ENCODE measurements around the gene OR11H1.
"Not testable (repeated sequence)": the region's sequence is repeated elsewhere in the genome, so short reads cannot be mapped to it uniquely, and the experiment has no call there.

The OR11H1 gene, protein sequence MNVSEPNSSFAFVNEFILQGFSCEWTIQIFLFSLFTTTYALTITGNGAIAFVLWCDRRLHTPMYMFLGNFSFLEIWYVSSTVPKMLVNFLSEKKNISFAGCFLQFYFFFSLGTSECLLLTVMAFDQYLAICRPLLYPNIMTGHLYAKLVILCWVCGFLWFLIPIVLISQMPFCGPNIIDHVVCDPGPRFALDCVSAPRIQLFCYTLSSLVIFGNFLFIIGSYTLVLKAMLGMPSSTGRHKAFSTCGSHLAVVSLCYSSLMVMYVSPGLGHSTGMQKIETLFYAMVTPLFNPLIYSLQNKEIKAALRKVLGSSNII

GRCh38 chr22:15527892-15528291 is at the start of gene OR11H1:
Gene OR11H1 (plus strand): TSS chr22:15528192. CDS start chr22:15528192, 0 bp downstream.
- not testable (repeated sequence) for DNase-seq (ENCODE audit: low read depth in 1 of 2, low spot score in 1 of 2)

- not testable (repeated sequence) for DNase-seq (ENCODE audit: low read depth in 1 of 2, low spot score in 1 of 2)
Measured at GRCh38 chr22:15509967-15510366, 18.0 kb upstream of the OR11H1 start.

- not testable (repeated sequence) for DNase-seq (ENCODE audit: low read depth in 1 of 2, low spot score in 1 of 2)
Measured at GRCh38 chr22:15515896-15516295, 12.1 kb upstream of the OR11H1 start.

DNA sequence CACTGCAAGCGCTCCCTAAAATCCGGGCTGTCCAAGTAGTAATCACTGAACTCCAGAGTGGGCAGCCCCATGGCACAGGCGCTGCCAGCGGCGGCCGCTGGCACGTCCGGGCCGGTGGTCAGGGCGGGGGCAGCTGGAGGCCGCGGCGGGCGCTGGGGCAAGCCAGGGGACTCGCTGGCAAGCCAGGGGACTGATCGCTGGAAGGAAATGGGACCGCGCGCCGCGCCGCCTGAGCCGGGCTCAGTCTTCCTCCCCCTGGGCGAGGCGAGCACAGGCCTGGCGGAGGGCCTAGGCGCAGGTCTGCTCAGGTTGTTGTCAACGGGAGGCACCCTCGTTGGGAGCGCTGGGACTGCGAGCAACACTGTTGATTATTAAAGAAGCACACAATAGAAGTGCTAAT is 25.8 kb downstream of the OR11H1 start:
- not testable (repeated sequence) for DNase-seq (ENCODE audit: low read depth in 1 of 2, low spot score in 1 of 2)

DNA sequence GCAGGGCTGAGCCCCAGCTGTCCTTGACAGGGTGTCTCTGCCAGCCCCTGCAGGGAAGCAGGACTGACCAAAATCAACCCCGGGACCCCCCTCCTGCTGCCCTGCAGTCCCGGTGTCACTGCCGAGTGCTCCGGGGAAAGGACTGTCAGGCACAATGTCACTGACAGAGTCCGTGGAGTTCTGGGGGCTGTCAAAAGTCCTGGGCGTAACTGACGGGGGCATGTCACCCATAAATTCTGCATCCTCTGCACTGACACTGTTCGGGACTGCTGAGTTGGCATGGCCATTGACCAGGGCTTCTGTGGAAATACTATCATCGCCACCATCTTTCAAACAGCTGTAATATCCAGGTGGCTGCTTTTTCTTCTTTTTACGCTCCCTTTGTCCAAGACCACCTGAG is 35.5 kb downstream of the OR11H1 start:
- not testable (repeated sequence) for DNase-seq (ENCODE audit: low read depth in 1 of 2, low spot score in 1 of 2)

- not testable (repeated sequence) for DNase-seq (ENCODE audit: low read depth in 1 of 2, low spot score in 1 of 2)
Measured at GRCh38 chr22:15565063-15565462, 37.1 kb downstream of the OR11H1 start.
